A549 (cell line): Measurements from ENCODE around the gene BTBD16. TPM values are rescaled to one million over a fixed set of nuclear protein-coding genes. Genes with fewer than 3 reads are reported as not detected.

Experiments used
- ATAC-seq, 2 experiments: fragments of 200-7000 bp in 1 of 2; fragments of >200 bp in 1 of 2; cut with Nextera tagmentation in 1 of 2; cut with Tn5 transposase in 1 of 2; 3 replicates each; pipeline versions ENCODE4 v1.8.0 to v1.9.1; 2018 to 2020; ENCODE audit warnings: mild to moderate bottlenecking in 1 of 2, moderate library complexity in 1 of 2
- CTCF ChIA-PET: fragments of 300-600 bp; sonication (Branson Sonifier 250); formaldehyde crosslinking; extraction: SDS; loops from one replicate; lab custom pipeline; 2021; ENCODE audit warnings: antibody characterized with exemption, inconsistent platforms; lab: Yijun Ruan, JAX
- POLR2A ChIA-PET: fragments of 350-600 bp; formaldehyde crosslinking; extraction: SDS; loops from one replicate; lab custom pipeline; 2021; ENCODE audit warnings: antibody characterized with exemption, inconsistent platforms; lab: Yijun Ruan, JAX
- DNase-seq, 2 experiments: peaks; one replicate each; pipeline versions ENCODE4 v3.0.0 to v3.0.0-alpha.2; 2011 to 2016; ENCODE audit warnings: low read depth in 1 of 2, low spot score in 1 of 2
- FAIRE-seq: peaks from 2 replicates; lab custom pipeline; 2011; peaks lifted over from hg19 to GRCh38; lab: Jason Lieb, UNC
- H3K27ac ChIP-seq, 2 experiments: fragments of >200 bp; sonication (Bioruptor Twin); formaldehyde crosslinking; 3 replicates each; pipeline ENCODE4 v1.5.1; 2016 to 2017
- H3K4me1 ChIP-seq: fragments of >200 bp; sonication (Bioruptor Twin); formaldehyde crosslinking; 3 replicates; pipeline ENCODE4 v1.6.1; 2016
- H3K4me2 ChIP-seq: fragments of >200 bp; sonication (Bioruptor Twin); formaldehyde crosslinking; 3 replicates; pipeline ENCODE4 v1.6.1; 2016
- H3K4me3 ChIP-seq: fragments of >200 bp; sonication (Bioruptor Twin); formaldehyde crosslinking; 3 replicates; pipeline ENCODE4 v1.5.1; 2016
- H3K9me3 ChIP-seq: fragments of >200 bp; sonication (Bioruptor Twin); formaldehyde crosslinking; 3 replicates; pipeline ENCODE4 v1.6.1; 2016
- FOSL2 ChIP-seq, 2 experiments: fragments of 450-650 bp in 1 of 2; fragments of >200 bp in 1 of 2; sonication (Bioruptor Twin) in 1 of 2; formaldehyde crosslinking; IDR thresholded peaks; 2 replicates each; pipeline versions ENCODE4 v1.5.0 to v1.6.1; 2016 to 2020; ENCODE audit warnings: mild to moderate bottlenecking in 1 of 2, moderate library complexity in 1 of 2
- GATA3 ChIP-seq: IDR thresholded peaks from 2 replicates; pipeline ENCODE4 v1.6.1; 2012; ENCODE audit warnings: borderline replicate concordance
- HDAC2 ChIP-seq: fragments of 200-600 bp; sonication (generic); IDR thresholded peaks from 2 replicates; pipeline ENCODE4 v1.6.1; 2016
- HOXA7 ChIP-seq: fragments of 250-450 bp; sonication (Bioruptor Pico); IDR thresholded peaks from 2 replicates; pipeline ENCODE4 v1.5.0; 2020; ENCODE audit warnings: mild to moderate bottlenecking, moderate library complexity
- HOXB13 ChIP-seq: fragments of 250-450 bp; sonication (Bioruptor Pico); IDR thresholded peaks from 2 replicates; pipeline ENCODE4 v1.5.0; 2020; ENCODE audit warnings: low read depth, mild to moderate bottlenecking, moderate library complexity
- JUN ChIP-seq, 2 experiments: fragments of >200 bp; sonication (Bioruptor Twin); formaldehyde crosslinking; IDR thresholded peaks; 2 replicates in 1 of 2; 3 replicates in 1 of 2; pipeline ENCODE4 v1.6.1; 2016 to 2017
- MAFK ChIP-seq: fragments of 450-650 bp; IDR thresholded peaks from 2 replicates; pipeline ENCODE4 v1.6.1; 2014; ENCODE audit not compliant: partially characterized antibody
- MYC ChIP-seq: IDR thresholded peaks from 2 replicates; pipeline ENCODE4 v1.6.1; 2012; ENCODE audit warnings: mild to moderate bottlenecking, inconsistent platforms, low read length, improper control_type of control experiment, borderline replicate concordance
- POLR2A ChIP-seq: IDR thresholded peaks from 2 replicates; pipeline ENCODE4 v1.6.1; 2012; ENCODE audit warnings: mild to moderate bottlenecking, low read length
- RAD21 ChIP-seq, 2 experiments: fragments of >200 bp in 1 of 2; sonication (Bioruptor Twin) in 1 of 2; formaldehyde crosslinking in 1 of 2; IDR thresholded peaks in 1 of 2; conservative IDR thresholded peaks in 1 of 2; 2 replicates in 1 of 2; 3 replicates in 1 of 2; pipeline ENCODE4 v1.6.1; 2012 to 2018; ENCODE audit warnings: inconsistent platforms in 1 of 2
- RNF2 ChIP-seq: fragments of 200-600 bp; sonication (generic); IDR thresholded peaks from 2 replicates; pipeline ENCODE4 v1.6.1; 2016; ENCODE audit warnings: low read depth, mild to moderate bottlenecking, antibody characterized with exemption, moderate library complexity, borderline replicate concordance
- SREBF2 ChIP-seq: fragments of 450-650 bp; IDR thresholded peaks from 2 replicates; pipeline ENCODE4 v1.6.1; 2014; ENCODE audit warnings: mild to moderate bottlenecking, moderate library complexity
- WGBS: methylation state at CpG from one replicate; pipeline ENCODE4 v1.1.6; 2017; ENCODE audit errors: missing lambda C conversion rate; 5-methylcytosine and 5-hydroxymethylcytosine counted together
- polyA plus RNA-seq, 4 experiments: library from polyadenylated mRNA; depleted of rRNA in 3 of 4; stranded (reverse); fragments of >200 nt; fragmentation: RNase III in 1 of 4; extraction: RNeasy Plus Mini Kit Qiagen cat#74134 plus additional on column Dnase treatment in 1 of 4; gene quantifications; 2 replicates in 3 of 4; 3 replicates in 1 of 4; pipeline ENCODE4 v1.2.3, GENCODE V29; 2011 to 2017
- TF ChIP-seq, protein P1 (sequence below): fragments of 150-350 bp; IDR thresholded peaks from 2 replicates; pipeline ENCODE4 v1.6.1; 2014; ENCODE audit warnings: low read depth, mild to moderate bottlenecking, low read length
- TF ChIP-seq, protein P2 (sequence below): fragments of >200 bp; sonication (Bioruptor Twin); formaldehyde crosslinking; IDR thresholded peaks from 3 replicates; pipeline ENCODE4 v1.6.1; 2016
- TF ChIP-seq, protein P3 (sequence below): fragments of 200-600 bp; sonication (generic); IDR thresholded peaks from 2 replicates; pipeline ENCODE4 v1.6.1; 2016; ENCODE audit warnings: antibody characterized with exemption, mild to moderate bottlenecking, moderate library complexity
- TF ChIP-seq, protein P4 (sequence below): fragments of >200 bp; sonication (Bioruptor Twin); formaldehyde crosslinking; IDR thresholded peaks from 2 replicates; pipeline ENCODE4 v1.6.1; 2016

The BTBD16 gene
- polyA plus RNA-seq, 2 of the 4 experiments (the other 2 are of a cell fraction) = 0.32 to 2.1 TPM

DNA sequence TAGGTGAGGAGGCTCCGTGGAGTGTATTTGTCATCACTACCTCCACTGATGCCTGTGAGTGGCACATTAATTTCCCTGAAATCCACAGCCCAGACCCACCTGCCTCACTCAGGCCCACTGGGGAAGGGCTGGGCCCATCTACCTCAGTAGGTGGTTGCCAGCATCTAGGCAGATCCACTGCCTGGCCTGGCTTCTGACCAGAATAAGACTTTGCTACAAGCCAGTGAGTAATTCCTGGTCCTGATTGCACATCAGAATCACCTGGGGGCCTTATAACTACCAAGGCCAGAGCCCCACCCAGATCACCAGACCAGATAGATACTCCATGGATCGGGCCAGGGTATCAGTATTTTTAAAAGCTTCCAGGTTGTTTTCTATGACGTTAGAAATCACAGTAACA, 65.9 kb downstream of the BTBD16 start:
- CTCF ChIA-PET = interaction anchor here (0.7 to 1.9 kb wide), 2 partner anchors 38 to 58 kb away, joined by 3 to 11 read pairs; no protein-coding TSS in a partner anchor
- 79% methylated on average over 3 of the region's 3 CpGs for WGBS
- Histone ChIP-seq H3K27ac (peak overlapping the region in 1 of 2 experiments; percentile 7; a peak in 1 of 6 replicates), H3K4me3 (no peak overlapping the region), H3K9me3 (no peaks in the 10 kb centered on the region), H3K4me2 (no peak overlapping the region), H3K4me1 (peaks cover 18% of the 10 kb centered on the region)
- DNase-seq = no peak
- TF ChIP-seq JUN (IDR thresholded peaks at IDR 0.05) (no peak), MYC (no peak), GATA3 (no peak), RNF2 (no peak), HOXB13 (no peak), RAD21 (conservative IDR thresholded peaks at IDR 0.05 in 1 of 2, IDR thresholded peaks at IDR 0.05 in 1 of 2) (no peak), MAFK (no peak), FOSL2 (IDR thresholded peaks at IDR 0.05) (no peak), FOSL2 (CRISPR knock-in tag; IDR thresholded peaks at IDR 0.05) (no peak), POLR2A (no peak), HOXA7 (CRISPR knock-in tag) (no peak)
- TF ChIP-seq, protein P1, sequence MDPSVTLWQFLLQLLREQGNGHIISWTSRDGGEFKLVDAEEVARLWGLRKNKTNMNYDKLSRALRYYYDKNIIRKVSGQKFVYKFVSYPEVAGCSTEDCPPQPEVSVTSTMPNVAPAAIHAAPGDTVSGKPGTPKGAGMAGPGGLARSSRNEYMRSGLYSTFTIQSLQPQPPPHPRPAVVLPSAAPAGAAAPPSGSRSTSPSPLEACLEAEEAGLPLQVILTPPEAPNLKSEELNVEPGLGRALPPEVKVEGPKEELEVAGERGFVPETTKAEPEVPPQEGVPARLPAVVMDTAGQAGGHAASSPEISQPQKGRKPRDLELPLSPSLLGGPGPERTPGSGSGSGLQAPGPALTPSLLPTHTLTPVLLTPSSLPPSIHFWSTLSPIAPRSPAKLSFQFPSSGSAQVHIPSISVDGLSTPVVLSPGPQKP = no peak
- TF ChIP-seq, protein P2, sequence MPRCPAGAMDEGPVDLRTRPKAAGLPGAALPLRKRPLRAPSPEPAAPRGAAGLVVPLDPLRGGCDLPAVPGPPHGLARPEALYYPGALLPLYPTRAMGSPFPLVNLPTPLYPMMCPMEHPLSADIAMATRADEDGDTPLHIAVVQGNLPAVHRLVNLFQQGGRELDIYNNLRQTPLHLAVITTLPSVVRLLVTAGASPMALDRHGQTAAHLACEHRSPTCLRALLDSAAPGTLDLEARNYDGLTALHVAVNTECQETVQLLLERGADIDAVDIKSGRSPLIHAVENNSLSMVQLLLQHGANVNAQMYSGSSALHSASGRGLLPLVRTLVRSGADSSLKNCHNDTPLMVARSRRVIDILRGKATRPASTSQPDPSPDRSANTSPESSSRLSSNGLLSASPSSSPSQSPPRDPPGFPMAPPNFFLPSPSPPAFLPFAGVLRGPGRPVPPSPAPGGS = no peak
- TF ChIP-seq, protein P3, sequence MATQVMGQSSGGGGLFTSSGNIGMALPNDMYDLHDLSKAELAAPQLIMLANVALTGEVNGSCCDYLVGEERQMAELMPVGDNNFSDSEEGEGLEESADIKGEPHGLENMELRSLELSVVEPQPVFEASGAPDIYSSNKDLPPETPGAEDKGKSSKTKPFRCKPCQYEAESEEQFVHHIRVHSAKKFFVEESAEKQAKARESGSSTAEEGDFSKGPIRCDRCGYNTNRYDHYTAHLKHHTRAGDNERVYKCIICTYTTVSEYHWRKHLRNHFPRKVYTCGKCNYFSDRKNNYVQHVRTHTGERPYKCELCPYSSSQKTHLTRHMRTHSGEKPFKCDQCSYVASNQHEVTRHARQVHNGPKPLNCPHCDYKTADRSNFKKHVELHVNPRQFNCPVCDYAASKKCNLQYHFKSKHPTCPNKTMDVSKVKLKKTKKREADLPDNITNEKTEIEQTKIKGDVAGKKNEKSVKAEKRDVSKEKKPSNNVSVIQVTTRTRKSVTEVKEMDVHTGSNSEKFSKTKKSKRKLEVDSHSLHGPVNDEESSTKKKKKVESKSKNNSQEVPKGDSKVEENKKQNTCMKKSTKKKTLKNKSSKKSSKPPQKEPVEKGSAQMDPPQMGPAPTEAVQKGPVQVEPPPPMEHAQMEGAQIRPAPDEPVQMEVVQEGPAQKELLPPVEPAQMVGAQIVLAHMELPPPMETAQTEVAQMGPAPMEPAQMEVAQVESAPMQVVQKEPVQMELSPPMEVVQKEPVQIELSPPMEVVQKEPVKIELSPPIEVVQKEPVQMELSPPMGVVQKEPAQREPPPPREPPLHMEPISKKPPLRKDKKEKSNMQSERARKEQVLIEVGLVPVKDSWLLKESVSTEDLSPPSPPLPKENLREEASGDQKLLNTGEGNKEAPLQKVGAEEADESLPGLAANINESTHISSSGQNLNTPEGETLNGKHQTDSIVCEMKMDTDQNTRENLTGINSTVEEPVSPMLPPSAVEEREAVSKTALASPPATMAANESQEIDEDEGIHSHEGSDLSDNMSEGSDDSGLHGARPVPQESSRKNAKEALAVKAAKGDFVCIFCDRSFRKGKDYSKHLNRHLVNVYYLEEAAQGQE = no peak
- TF ChIP-seq, protein P4, sequence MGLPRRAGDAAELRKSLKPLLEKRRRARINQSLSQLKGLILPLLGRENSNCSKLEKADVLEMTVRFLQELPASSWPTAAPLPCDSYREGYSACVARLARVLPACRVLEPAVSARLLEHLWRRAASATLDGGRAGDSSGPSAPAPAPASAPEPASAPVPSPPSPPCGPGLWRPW = no peak
- FAIRE-seq = no peak
- POLR2A ChIA-PET = no interaction called here
- ATAC-seq = no peak

DNA sequence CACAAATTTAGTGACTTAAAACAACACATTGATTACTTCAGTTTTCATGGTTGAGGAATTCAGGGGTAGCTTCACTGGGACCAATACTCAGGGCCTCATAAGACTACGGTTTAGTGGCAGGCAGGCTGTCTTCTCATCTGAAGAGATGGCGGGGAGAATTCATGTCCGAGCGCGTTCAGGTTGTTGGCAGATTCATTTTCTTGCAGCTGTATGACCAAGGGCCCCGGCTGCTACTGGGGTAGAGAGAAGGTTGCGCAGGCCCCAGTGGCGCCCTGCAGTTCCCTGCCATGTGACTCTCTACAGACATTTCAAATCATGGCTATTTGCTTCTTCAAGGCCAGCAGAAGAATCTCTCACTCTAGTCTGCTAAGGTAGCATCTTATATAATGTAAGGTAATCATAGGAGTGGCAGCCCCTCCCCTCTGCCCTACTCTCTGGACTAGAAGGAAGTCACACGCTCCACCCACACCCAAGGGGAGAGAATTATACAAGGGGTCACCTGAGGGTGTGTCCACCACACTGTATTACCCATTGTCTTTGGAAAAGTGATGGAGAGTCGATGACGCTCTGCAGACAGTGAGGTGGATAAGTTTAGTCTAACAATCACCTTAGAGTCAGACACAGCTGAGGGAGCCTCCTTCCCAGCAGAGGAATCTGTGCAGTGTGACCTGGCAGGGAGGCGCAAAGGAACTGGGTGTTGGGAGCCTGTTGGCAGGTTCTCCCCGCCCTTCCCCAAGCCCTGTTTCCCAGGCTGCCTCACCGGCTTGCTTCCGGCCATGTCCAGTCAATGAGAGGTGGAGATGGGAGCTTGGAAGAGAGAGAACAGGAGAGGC, 67.7 kb downstream of the BTBD16 start:
- H3K9me3 ChIP-seq = no peaks in the 10 kb centered on the region
- CTCF ChIA-PET = interaction anchor here (0.6 to 2.3 kb wide), 8 partner anchors 11 to 587 kb away, joined by 3 to 11 read pairs (median 4); partner anchors contain the start of gene PLEKHA1
- H3K4me1 ChIP-seq = peaks cover 11% of the 10 kb centered on the region; the same call in 2 of the 3 replicates
- ATAC-seq = no peak
- TF ChIP-seq SREBF2 (no peak), HDAC2 (no peak)
- TF ChIP-seq, all 56 proteins: peak for 0
- POLR2A ChIA-PET = no interaction called here
- FAIRE-seq (no peak), DNase-seq (no peak)
- H3K4me2 ChIP-seq = no peak overlapping the region
- H3K4me3 ChIP-seq = no peak overlapping the region
- 90% methylated on average over 15 of the region's 15 CpGs for WGBS
- peak overlapping the region; percentile 13 to 37; a peak in 3 of 6 replicates for H3K27ac ChIP-seq
